Femur (tissue), 1 donor: ENCODE data around the gene SLC12A5.

Source experiments
- DNase-seq: peaks from one replicate; pipeline ENCODE4 v3.0.0-alpha.2; 2017

Gene SLC12A5

DNA sequence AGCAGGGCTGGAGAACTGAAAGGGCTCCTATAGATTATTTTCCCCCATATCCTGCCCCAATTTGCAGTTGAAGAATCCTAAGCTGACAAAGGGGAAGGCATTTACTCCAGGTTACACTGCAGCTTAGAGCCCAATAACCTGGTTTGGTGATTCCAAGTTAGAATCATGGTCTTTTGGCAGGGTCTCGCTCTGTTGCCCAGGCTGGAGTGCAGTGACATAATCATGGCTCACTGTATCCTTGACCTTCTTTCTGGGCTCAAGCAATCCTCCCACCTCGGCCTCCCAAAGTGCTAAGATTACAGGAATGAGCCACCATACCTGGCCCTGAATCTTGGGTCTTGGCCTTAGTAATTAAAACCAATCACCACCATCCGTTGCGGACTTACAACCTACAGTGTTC is 21.3 kb upstream of the SLC12A5 start:
- DNase-seq, result no peak

DNA sequence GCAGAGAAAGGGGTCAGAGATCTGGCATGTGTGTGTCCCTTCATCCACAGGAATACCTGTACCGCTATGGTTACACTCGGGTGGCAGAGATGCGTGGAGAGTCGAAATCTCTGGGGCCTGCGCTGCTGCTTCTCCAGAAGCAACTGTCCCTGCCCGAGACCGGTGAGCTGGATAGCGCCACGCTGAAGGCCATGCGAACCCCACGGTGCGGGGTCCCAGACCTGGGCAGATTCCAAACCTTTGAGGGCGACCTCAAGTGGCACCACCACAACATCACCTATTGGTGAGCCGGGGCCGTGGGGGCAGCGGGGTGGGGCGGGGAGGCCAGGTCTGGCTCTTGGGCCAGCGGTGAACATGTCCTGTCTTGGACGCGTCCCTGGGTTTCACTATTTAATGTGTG is 19.2 kb upstream of the SLC12A5 start:
- DNase-seq, result no peak

DNA sequence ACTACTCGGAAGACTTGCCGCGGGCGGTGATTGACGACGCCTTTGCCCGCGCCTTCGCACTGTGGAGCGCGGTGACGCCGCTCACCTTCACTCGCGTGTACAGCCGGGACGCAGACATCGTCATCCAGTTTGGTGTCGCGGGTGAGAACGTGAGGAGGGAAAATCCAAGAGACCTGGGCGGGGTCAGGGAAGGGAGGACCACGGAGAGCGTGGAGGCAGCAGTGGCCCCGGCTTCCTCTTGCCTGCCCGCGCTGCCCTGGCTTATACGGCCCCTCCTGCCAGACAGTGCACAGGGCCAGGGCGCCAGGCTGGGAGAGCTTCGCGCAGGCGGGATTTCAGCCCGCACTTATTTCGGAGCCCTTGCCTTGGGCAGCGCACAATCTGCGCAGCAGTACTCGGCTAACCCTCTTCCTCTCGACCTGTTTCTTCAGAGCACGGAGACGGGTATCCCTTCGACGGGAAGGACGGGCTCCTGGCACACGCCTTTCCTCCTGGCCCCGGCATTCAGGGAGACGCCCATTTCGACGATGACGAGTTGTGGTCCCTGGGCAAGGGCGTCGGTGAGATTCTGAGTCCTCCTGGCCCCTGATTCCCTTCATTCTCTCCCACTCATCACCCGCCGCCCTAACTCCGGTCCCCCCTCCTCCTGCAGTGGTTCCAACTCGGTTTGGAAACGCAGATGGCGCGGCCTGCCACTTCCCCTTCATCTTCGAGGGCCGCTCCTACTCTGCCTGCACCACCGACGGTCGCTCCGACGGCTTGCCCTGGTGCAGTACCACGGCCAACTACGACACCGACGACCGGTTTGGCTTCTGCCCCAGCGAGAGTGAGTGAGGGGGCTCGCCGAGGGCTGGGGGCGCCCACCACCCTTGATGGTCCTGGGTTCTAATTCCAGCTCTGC is 18.3 kb upstream of the SLC12A5 start:
- DNase-seq, result no peak

DNA sequence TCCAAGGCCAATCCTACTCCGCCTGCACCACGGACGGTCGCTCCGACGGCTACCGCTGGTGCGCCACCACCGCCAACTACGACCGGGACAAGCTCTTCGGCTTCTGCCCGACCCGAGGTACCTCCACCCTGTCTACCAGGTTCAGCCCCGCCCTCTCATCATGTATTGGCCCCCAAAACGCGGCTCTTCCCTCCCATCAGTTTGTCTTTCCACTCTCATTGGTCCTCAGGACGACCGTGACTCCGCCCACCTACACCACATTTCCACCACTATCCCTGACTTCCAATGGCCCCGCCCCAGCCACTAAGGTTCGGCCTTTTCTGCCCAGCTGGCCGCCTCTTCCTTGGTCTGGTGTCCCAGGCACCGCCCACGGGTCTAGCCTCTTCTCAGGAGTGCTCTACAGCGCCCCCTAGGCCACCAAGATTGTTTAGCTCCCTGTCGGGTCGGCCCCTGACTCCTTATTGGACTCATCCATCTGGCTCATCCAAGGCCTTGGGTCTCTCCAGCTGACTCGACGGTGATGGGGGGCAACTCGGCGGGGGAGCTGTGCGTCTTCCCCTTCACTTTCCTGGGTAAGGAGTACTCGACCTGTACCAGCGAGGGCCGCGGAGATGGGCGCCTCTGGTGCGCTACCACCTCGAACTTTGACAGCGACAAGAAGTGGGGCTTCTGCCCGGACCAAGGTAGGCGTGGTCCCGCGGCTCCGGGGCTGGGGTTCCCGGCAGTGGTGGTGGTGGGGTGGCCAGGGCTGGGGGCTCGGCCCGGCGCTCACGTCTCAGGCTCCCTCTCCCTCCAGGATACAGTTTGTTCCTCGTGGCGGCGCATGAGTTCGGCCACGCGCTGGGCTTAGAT is 17.2 kb upstream of the SLC12A5 start:
- peak; percentile 75 for DNase-seq

- DNase-seq, result no peak
Measured at GRCh38 chr20:46012921-46013320, 16.1 kb upstream of the SLC12A5 start.

DNA sequence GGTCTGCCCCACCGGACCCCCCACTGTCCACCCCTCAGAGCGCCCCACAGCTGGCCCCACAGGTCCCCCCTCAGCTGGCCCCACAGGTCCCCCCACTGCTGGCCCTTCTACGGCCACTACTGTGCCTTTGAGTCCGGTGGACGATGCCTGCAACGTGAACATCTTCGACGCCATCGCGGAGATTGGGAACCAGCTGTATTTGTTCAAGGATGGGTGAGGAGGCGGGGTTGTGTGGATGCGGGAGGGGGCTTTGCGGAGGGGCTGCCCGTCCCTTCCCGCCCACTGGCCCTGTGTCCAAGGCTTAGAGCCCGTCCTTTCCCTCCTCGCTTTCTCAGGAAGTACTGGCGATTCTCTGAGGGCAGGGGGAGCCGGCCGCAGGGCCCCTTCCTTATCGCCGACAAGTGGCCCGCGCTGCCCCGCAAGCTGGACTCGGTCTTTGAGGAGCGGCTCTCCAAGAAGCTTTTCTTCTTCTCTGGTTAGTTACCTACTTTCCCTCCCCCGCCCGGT is 15.6 kb upstream of the SLC12A5 start:
- DNase-seq, result no peak

GRCh38 chr20:46013829-46014516 is 15.0 kb upstream of the SLC12A5 start:
- no peak for DNase-seq

- DNase-seq, result no peak
Measured at GRCh38 chr20:46014517-46015396, 14.3 kb upstream of the SLC12A5 start.

GRCh38 chr20:46017272-46017671 is 11.7 kb upstream of the SLC12A5 start:
- DNase-seq, result no peak

DNA sequence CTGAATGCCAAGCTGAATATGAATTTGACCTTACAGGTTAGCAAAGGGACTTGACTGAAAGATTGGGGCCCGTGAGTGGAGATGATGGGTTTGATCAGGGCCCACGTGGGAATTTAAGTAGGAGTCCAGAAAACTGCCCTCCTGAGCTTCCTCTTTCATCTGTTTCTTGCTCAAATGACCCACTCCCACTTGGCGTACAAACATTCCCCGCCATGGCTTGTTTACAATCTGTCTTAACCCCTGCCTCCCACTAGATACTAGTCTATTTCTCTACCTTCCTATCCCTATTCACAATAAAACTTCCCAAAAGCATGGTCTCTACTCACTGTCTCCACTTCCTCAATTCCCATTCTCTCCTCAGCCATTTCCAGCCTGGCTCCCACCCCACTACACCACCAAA is 10.9 kb upstream of the SLC12A5 start:
- no peak for DNase-seq

DNA sequence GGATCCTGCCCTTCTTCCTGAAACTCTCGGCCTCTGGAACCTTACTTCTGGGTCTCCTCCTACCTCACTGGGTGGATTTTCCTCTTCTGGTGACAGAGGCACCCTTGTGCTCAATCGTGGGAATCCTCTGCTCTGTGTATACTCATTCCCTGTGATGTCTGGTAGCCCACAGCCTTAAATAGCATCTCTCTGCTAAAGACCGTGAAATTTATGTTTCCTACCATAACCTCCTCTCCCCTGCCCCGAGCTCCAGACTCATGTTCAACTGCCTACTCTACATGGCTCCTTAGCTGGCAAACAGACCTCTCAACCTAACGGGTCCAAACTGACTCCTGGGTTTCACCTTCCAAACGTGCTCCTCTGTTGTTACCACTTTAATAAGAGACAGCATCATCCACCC is 10.4 kb upstream of the SLC12A5 start:
- no peak for DNase-seq

GRCh38 chr20:46020555-46020954 is 8.5 kb upstream of the SLC12A5 start:
- no peak for DNase-seq

DNA sequence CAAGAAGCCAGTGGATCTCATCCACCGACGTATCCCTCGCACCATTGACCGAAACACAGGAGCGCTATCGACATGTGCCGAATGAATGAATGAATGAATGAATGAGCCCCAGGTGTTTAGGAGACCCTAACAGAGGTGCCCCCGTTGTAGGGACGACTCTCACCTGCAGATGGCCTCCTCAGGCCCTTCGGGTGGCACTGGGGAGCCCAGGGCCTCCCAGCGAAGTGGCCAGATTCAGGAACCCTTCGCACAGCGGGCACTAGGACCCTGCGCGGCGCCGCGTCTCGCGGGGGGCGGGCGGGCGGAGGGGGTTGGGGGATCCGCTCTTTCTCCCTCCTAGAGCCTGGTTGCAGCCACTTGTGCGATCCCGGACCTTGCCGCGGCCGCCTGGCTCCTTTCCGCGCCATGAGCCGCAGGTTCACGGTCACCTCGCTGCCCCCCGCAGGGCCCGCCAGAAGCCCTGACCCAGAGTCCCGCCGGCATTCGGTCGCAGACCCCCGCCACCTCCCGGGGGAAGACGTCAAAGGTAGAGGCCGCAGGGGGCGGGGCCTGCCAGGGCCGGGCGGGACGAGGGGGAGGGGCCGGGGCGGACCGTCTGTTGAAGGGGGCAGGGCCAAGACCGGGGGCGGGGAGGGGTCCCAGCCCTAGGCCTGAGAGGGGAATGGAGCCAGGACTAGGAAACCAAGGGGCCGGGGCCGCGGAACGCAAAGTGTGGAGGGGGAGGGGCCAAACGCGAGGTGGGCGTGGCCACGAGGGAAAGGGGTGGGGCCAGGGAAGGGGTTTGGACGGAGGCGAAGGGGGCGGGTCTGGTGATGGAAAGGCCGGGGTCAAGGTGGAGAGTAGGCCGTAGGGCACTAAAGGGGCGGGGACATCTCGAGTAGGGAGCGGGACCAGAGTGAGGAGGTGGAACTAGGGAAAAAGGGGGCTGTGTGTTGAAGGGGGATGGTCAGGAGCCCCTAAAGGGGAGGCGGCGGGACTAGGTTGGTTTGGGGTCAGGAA is 7.4 kb upstream of the SLC12A5 start:
- peak; percentile 49 for DNase-seq

DNA sequence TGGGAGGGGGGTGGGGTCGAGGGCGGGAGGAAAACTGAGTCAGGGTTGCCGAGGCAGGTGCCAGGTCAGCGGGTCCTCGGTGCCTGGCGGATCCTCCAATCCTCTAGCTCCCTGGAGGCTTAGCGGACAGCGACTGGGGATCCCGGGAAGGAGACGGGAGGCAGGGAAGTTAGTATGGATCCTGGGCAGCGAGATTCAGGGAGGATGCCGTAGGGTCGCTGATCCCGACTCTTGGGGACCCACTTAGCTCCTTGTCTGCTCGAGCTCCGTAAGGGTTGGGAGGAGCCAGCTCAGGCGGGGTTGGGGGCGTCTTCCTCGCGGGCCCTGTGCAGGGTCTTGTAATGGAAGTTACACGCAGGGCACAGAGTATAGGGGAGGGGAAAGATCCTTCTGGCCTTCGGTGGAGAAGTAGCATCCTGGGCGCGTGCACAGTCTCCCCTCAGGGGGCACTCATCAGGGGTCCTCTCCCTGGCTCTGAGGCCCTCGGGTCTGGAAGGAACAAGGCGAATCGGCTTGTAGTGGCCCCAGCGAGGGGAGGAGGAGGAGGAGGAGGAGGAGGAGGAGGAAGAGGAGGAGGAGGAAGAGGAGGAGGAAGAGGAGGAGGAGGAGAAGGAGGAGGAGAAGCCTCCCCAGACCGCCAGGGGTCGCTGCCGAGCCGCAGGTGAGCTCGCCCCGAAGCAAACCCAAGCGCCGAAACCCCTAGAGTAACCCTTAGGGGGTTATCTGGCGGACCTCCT is 6.4 kb upstream of the SLC12A5 start:
- DNase-seq, result no peak

DNA sequence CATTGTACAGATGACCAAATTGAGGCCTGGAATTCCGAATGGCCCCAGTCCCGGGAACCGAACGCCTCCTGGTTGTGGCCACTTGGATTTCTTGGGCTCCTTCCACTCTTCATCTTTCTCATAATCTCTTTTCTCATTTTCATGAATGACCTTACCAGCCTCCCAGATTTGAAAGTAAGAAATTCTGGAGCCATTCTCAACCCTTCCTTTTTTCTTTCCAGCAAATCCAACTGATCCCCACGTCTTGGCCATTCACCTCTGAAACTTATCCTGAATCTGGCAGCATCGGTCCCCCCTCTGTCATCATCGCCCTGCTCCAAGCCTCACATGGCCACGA is 5.9 kb upstream of the SLC12A5 start:
- no peak for DNase-seq

DNA sequence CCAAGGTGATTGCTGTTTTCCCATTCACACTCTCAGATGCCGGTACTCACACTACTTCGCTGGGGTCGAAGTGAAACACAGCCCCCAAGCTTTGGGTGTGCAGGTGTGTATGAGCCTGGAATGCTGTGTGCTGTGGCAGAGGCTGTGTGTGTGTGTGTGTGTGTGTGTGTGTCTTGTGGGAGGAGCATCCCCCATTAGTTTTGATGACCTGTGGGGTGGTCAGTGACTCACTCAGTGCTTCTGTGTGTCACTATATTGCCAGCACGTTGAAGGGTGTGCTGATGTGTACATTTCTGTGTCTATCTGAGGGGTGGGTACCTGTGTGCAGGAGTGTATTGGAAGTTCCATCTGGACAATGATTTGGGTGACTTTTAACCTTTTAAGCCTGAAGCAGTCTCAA is 5.0 kb upstream of the SLC12A5 start:
- no peak for DNase-seq

DNA sequence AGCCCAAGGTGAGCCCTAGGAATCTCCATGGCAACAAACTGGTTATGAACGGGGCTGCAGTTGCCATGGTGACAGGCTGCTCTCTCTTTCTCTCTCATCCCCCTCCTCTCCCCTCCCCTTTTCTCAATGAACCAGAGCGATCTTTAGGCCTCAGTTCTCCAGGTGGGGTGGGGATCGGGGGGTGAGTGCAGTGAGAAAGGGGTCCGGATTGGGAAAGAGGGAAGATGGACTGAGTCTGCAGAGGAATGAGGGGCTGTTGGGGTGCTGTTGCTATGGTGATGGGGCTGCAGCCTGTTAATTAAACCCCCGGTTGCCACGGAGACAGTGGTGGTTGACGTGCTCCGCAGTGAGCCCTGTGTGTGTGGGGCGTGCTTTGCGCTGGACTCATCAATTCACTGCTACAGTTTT is 3.6 kb upstream of the SLC12A5 start:
- DNase-seq, result no peak

DNA sequence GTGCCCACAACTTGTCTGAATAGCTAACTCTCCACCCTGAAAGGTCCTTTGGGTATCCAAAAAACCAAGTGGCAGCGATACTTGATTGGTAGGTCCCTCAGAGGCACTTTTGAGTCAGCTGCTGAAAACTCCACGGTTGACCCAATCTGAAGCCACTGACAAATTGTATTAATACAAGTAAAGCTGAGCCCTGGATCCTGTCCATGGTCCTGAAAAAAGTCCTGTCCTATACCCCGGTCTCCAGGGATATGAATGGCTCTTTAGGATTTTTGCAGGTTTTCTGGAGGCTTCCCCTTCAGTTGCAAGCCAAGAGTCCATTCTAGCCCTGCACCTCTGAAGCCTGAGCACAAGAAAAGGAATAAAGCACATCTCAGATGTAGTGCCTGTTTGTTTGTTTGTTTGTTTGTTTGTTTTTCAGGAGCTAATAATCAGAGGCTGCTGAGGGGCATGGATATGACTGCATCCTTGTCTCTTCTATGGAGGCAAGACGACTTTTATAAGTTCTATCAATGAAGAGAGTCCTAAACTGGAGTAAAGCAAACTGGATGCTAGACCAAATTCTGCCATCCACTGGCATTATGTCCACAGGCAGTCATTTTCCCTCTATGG is 1.7 kb upstream of the SLC12A5 start:
- DNase-seq, result no peak

DNA sequence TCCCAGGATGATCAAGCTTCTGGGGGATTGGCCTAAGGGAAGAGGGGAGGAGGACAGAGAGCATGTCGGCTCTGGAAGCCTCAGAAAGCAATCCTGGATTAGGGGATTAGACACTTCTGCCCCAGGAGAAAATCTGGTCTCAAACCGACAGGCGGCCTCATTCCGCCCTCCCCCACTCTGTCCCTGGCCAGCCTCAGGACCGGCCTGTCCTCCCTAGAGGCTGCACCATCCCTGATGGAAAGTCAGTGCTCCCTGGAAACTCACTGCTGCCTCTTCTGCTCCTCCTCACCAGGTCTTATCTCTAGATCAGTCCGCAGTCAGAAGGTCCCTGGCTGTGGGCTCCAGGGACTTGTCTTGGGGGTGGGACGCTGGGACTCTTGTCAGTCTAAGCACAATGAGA is 905 bp upstream of the SLC12A5 start:
- no peak for DNase-seq
